Body of pancreas (tissue), 4 donors: ENCODE data around the gene TLDC2. TPM values are rescaled to one million over a fixed set of nuclear protein-coding genes. Genes with fewer than 3 reads are reported as not detected.

Source experiments
- ATAC-seq: fragments of 150-250 bp; one replicate; pipeline ENCODE4 v1.9.1; 2016
- DNase-seq, 4 donors: peaks; one replicate each; pipeline ENCODE4 v3.0.0-alpha.2; 2019
- H3K27ac ChIP-seq, 4 donors: fragments of 200-600 bp; sonication (generic); 1 replicate in 3 of 4; 2 replicates in 1 of 4; pipeline versions ENCODE4 v1.5.1 to v1.6.1; 2016 to 2019; ENCODE audit warnings: mild to moderate bottlenecking in 1 of 4, mixed read lengths in 1 of 4, moderate library complexity in 1 of 4
- H3K27me3 ChIP-seq, 2 donors: fragments of 200-600 bp; sonication (generic); one replicate each; pipeline ENCODE4 v1.6.0; 2016; ENCODE audit warnings: mild to moderate bottlenecking in 1 of 2
- H3K36me3 ChIP-seq, 2 donors: fragments of 200-600 bp; sonication (generic); replicated peaks in 1 of 2; 2 replicates each; pipeline ENCODE4 v1.5.1; 2016; ENCODE audit warnings: low read depth in 2 of 2; ENCODE audit not compliant: insufficient read depth in 1 of 2
- H3K4me1 ChIP-seq: fragments of 200-600 bp; sonication (generic); one replicate; pipeline ENCODE4 v1.6.0; 2016
- H3K4me3 ChIP-seq, 2 donors: fragments of 200-600 bp; sonication (generic); 1 replicate in 1 of 2; 2 replicates in 1 of 2; pipeline ENCODE4 v1.5.1; 2016 to 2019
- H3K9me3 ChIP-seq, 3 donors: fragments of 200-600 bp; sonication (generic); 1 replicate in 2 of 3; 2 replicates in 1 of 3; pipeline ENCODE4 v1.5.1; 2016
- POLR2A ChIP-seq, 3 donors: fragments of 450-650 bp; IDR thresholded peaks; one replicate each; pipeline ENCODE4 v1.6.1; 2016; ENCODE audit warnings: antibody characterized with exemption in 3 of 3, mild to moderate bottlenecking in 2 of 3
- WGBS, 2 donors: methylation state at CpG; one replicate each; pipeline ENCODE4 v1.1.5; 2017; 5-methylcytosine and 5-hydroxymethylcytosine counted together
- intact Hi-C: fragments of 100-400 bp; cut with DNase I; formaldehyde crosslinking; loops from one replicate; pipeline ENCODE4 v1.15.1; 2023
- total RNA-seq, 2 donors: library from RNA; depleted of rRNA; stranded (reverse); fragments of >200 nt; gene quantifications; one replicate each; pipeline ENCODE4 v1.1.0, GENCODE V29; 2016
- TF ChIP-seq, protein P1 (sequence below), 7 experiments: fragments of 450-650 bp in 4 of 7; fragments of 200-600 bp in 3 of 7; sonication (generic) in 3 of 7; IDR thresholded peaks; one replicate each; pipeline ENCODE4 v1.5.1; 2016 to 2019; ENCODE audit warnings: antibody characterized with exemption in 7 of 7

TLDC2 gene
- total RNA-seq, 2 donors from 2014 or later: not detected

DNA sequence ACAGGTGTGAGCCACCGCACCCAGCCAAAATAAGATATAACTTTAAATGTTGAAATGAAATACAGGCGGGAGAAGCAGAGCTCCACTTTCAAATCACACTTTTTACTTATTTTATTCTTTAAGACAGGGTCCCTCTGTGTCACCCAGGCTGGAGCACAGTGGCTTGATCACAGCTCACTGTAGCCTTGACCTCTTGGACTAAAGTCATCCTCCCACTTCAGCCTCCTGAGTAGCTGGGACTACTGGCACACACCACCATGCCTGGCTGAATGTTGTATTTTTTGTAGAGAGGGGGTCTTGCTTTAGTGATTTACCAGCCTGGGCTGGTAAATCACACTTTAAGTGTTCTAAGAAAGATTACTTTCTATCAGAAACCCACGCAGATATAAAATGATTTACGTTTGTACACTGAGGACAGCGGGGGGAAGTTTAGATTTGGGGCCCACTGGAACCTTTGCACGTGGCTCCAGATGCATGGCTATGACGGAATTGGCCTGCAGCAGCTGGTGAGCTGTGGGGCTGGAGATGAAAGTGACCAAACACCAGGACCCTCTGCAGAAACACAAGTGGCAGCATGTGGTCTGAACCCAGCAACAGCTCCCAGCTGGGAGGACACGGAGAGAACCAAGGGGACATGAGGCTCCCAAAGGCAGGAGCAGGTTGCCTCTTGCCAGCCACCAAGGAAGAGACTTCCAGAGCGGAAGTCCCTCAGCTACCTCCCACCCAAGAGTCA is 26.4 kb upstream of the TLDC2 start:
- intact Hi-C loops: no loop called here
- peaks cover 4% of the 10 kb centered on the region for H3K4me1 ChIP-seq
- H3K9me3 ChIP-seq: no peaks in the 10 kb centered on the region
- no peaks in the 10 kb centered on the region for H3K27me3 ChIP-seq
- no peak for DNase-seq
- ATAC-seq: no peak
- TF ChIP-seq POLR2A (IDR thresholded peaks at IDR 0.05): no peak
- TF ChIP-seq, protein P1, sequence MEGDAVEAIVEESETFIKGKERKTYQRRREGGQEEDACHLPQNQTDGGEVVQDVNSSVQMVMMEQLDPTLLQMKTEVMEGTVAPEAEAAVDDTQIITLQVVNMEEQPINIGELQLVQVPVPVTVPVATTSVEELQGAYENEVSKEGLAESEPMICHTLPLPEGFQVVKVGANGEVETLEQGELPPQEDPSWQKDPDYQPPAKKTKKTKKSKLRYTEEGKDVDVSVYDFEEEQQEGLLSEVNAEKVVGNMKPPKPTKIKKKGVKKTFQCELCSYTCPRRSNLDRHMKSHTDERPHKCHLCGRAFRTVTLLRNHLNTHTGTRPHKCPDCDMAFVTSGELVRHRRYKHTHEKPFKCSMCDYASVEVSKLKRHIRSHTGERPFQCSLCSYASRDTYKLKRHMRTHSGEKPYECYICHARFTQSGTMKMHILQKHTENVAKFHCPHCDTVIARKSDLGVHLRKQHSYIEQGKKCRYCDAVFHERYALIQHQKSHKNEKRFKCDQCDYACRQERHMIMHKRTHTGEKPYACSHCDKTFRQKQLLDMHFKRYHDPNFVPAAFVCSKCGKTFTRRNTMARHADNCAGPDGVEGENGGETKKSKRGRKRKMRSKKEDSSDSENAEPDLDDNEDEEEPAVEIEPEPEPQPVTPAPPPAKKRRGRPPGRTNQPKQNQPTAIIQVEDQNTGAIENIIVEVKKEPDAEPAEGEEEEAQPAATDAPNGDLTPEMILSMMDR (IDR thresholded peaks at IDR 0.05): no peak
- H3K4me3 ChIP-seq: no peak overlapping the region
- no peaks in the 10 kb centered on the region for H3K36me3 ChIP-seq
- 90 to 94% methylated on average over 9 of the region's 9 CpGs for WGBS, 2 donors
- no peak overlapping the region for H3K27ac ChIP-seq

DNA sequence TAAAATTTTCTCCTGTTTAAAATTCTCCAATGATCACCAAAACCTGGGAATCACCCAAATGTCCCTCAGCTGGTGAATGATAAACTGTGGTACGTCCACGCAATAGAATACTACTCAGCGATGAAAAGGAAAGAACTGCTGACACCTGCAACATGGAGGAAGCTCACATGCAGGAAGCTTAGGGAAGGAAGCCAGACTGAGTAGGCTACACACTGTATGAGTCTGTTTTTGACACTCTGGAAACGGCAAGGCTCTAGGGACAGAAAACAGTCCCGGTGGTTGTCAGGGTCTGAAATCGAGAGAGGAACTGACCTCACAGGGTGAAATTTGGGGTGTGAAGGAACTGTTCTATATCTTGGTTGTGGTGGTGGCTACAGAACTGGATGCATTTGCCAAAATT is 25.2 kb upstream of the TLDC2 start:
- ATAC-seq: no peak
- peaks cover 10% of the 10 kb centered on the region for H3K4me1 ChIP-seq
- WGBS, 2 donors: 75 to 94% methylated on average over 6 of the region's 6 CpGs
- H3K27ac ChIP-seq: no peak overlapping the region
- no peaks in the 10 kb centered on the region for H3K27me3 ChIP-seq
- no peaks in the 10 kb centered on the region for H3K9me3 ChIP-seq
- DNase-seq: no peak
- intact Hi-C loops: no loop called here
- H3K4me3 ChIP-seq: no peak overlapping the region
- TF ChIP-seq, protein P1 (IDR thresholded peaks at IDR 0.05): no peak
- TF ChIP-seq POLR2A (IDR thresholded peaks at IDR 0.05): no peak
- H3K36me3 ChIP-seq: no peaks in the 10 kb centered on the region

DNA sequence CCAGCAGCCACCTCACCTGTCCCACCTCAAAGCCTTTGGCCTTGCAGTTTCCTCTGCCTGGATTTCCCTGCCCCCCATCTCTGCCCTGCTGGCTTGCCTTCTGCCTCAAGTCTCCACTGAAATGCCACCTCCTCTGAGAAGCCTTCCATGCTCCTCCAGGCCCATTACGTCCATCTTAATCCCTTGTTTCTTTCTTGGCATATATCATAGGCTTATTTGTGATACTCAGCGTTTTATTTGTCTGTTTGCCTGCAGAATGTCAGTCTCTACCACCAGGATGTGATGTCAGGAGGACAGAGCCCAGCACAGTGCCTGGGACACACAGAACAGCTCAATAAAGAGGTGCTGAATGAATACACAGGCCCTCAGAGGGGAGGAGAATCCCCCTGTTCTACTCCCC is 24.4 kb upstream of the TLDC2 start:
- DNase-seq: no peak
- H3K4me3 ChIP-seq: no peak overlapping the region
- no peaks in the 10 kb centered on the region for H3K36me3 ChIP-seq
- peak overlapping the region in 1 of 4 donors; percentile 48 for H3K27ac ChIP-seq
- TF ChIP-seq POLR2A (IDR thresholded peaks at IDR 0.05): no peak
- TF ChIP-seq, protein P1 (IDR thresholded peaks at IDR 0.05): no peak
- peaks cover 12% of the 10 kb centered on the region for H3K4me1 ChIP-seq
- no peaks in the 10 kb centered on the region for H3K27me3 ChIP-seq
- ATAC-seq: no peak
- 90 to 94% methylated on average over 2 of the region's 2 CpGs for WGBS, 2 donors
- no peaks in the 10 kb centered on the region for H3K9me3 ChIP-seq
- intact Hi-C loops: no loop called here

DNA sequence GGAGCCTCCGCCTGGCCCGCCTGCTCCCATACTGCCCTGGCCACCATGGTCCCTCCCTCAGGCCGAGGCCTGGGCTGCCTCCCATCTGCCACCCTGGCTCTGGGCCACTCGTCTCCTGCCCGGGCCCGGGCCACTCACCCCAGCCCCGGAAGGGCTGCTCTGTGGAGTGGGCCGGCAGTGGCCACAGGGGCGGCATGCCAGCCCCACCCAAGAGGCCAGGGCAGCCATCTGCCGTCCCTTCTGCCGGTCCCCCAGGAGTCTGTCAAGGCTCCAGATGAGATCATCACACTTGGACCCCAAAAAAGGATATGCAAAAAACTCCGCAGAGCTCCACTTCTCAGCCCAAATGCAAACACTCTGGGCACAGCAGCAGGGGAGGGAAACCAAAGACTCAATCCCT is 23.8 kb upstream of the TLDC2 start:
- Histone ChIP-seq H3K27ac (peak overlapping the region in 2 of 4 donors; percentile 36 to 48), H3K27me3 (no peaks in the 10 kb centered on the region), H3K9me3 (no peaks in the 10 kb centered on the region), H3K36me3 (no peaks in the 10 kb centered on the region), H3K4me3 (no peak overlapping the region), H3K4me1 (peaks cover 12% of the 10 kb centered on the region)
- WGBS, 2 donors: 90 to 100% methylated on average over 1 to 9 of the region's 12 CpGs
- ATAC-seq (no peak), DNase-seq (no peak)
- intact Hi-C loops: no loop called here
- TF ChIP-seq, protein P1 (IDR thresholded peaks at IDR 0.05): no peak
- no peak for TF ChIP-seq POLR2A (IDR thresholded peaks at IDR 0.05)
